HG02678 (cell line): ENCODE data around the gene FAM200C.
A peak's percentile ranks its signal among the peaks of the same experiment; 100 is the strongest.

Experiments
- ATAC-seq: cut with Tn5 transposase; IDR thresholded peaks from one replicate; pipeline ENCODE4 v1.9.1; 2021; ENCODE audit warnings: mild to moderate bottlenecking, moderate library complexity; ENCODE audit not compliant: unreplicated experiment

Gene FAM200C

GRCh38 chr5:160420331-160420610 is 20.4 kb upstream of the FAM200C start:
- ATAC-seq, result no peak

GRCh38 chr5:160419458-160420330 is 19.8 kb upstream of the FAM200C start:
- peak; percentile 38 for ATAC-seq

- peak; percentile 62 for ATAC-seq
These were observed 19.0 kb upstream of the FAM200C start, which contains the start of gene SLU7 for GRCh38 chr5:160418561-160419457. Gene SLU7, minus strand, starts transcription at chr5:160419081. Its CDS starts 3,787 bp downstream, at chr5:160415294.

DNA sequence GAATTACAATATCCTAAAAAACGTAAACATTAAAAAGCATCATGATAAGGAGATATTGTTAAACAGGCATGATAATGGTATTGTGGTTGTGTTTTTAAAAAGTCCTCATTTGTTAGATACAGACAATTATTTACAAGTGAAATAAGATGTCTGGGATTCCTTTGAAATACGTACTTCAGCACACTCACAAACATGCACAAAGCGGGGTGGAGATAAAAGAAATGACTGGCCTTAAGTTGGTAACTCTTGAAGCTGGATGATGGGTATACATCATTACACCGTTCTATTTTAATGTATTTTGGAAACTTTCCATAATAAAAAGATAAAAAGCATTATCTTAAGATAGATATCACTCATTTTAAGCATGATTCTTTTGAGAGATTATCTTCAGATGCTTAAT is 1.0 kb downstream of the FAM200C start:
- ATAC-seq, result no peak

GRCh38 chr5:160397492-160397891 is 2.4 kb downstream of the FAM200C start:
- ATAC-seq, result no peak

- ATAC-seq, result no peak
These were observed 4.7 kb downstream of the FAM200C start for GRCh38 chr5:160395111-160395510.

DNA sequence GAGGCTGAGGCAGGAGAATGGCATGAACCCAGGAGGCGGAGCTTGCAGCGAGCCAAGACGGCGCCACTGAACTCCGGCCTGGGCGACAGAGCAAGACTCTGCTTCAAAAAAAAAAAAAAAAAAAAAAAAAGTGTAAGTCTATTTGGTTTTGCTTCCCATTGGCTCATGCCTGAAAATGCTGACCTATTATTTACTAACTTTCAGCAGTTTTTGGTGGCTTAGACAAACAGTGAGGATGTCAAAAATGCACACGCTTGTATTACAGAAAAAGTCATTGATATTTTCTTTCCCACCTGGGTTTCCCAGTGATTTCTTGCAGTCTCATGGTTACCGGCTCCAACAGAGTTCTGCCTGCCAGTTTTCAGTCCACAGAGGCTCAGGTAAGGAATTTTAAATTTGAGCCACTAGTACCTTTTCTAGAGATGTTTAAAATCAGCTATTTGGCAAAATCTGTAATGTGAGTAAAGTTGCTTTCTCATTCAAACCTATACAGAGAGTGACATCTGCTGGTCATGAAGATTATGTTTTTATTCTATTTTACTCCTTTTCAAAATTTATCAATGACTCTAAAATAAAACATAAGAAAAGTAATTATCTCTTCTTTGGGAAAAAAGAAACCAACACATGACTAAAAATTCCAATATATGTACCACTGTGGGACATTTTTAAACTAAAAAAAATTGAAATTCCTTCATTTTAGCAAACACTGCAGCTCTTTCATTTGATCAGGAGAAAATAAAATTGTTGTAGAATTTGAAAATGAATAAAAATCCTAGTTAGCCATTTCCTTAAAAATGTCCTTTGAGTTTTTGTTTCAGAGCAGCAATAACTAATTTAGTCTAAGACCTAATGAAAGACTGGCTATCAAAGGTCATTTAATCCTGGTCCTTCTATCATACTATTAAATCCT is 8.8 kb downstream of the FAM200C start:
- no peak for ATAC-seq

DNA sequence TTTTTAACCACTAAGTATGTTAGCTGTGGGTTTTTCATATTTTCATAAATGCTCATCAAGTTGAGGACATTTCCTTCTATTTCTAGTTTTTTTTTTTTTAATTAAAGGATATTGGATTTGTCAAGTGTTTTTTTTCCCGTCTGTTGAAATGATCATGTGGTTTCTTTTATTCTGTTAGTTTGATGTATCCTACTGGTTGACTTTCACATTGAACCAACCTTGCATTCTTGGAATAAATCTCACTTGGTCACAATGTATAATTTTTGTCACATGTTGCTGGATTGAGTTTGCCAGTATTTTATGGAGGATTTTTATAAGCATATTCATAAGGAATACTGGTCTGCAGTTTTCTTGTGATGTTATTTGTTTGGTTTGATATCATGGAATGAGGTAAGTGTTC is 12.4 kb downstream of the FAM200C start:
- no peak for ATAC-seq

DNA sequence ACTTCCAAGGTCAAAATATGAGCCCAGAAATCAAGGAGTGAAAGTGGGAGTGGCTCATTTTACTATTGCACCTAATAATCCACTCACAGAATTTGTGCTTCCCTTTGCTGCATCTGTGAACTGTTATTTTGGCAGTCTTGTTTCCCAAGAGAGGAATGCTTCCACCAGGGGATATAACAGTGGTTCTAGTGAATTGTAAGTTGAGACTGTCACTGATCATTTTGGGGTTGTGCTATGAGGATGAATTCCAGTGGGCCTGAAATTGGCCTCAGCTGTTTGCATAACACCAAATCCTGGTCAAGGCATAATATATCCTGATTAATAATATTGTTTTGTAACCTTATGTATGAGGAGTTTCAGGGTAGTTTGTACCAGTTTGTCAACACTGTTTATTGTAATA is 14.4 kb downstream of the FAM200C start:
- ATAC-seq, result no peak

DNA sequence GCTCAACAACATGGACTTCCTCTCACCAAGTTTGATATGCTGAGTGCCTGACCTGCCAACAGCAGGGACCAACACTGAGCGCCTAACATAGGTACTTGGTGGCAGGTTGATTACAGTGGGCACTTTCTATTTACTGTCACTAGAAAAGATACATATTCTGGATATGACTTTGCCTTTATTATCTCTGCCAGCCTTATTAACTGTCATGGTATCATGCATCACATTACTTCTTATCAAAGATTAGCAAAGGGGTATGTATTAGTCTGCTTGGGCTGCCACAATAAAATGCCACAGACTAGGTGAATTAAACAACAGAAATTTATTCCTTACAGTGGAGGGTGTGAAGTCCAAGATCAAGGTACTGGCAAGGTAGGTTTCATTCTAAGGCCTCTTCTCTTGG is 15.2 kb downstream of the FAM200C start:
- ATAC-seq, result no peak

DNA sequence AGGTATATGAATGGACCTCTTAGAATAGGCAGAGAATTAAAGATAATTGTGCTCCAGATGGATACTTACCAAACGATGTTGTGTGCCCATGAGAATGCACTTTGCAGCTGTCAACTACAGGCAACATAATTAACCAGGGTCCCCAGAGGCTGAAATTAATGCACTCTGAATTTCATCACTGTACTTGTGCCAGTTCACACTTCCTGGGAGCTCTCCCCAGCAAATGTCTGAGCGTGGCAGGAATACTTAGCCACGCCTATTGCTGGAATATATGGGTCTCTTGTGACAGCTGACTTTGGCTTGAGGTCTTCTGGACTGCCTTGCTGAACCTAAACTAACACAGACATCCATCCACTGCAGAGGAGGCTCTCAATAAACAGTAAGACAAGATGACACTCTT is 17.5 kb downstream of the FAM200C start:
- ATAC-seq, result no peak

DNA sequence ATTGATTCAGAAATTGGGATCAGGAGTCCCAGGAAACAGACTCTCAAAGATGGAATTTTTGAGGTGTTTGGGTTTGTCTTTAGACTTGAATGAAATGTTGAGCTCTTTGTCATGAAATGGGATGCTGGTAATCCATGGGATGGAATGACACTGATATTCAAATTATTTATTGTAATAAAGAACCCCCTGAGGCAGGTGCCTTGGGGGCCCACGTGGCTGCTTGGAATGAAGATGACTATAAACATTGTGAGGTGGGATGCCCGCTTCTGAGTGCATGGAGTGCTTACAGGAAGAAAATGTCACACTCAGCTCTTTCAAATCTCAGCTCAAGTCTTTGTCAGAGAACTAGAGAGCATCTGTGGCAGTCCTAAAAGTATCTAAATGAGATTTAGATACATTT is 19.8 kb downstream of the FAM200C start:
- no peak for ATAC-seq

DNA sequence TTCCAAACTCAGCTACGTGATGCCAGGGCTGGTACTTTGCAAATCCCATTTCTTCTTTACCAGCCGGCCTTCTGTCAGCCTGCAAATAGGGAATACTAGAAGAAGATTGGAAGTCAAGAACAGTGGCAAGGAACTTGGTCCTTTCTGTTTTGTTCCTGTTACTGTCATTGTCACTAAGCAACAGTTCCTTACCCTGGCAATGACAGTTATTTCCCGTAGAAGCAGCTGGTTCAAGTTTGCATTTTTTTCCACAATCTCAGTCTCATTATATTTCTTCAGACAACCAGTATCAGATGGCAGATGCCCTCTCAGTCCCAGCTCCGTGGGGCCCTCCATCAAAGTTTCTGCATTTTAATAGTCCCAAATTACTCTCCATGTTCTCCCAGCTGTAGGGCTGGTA is 20.3 kb downstream of the FAM200C start:
- no peak for ATAC-seq

DNA sequence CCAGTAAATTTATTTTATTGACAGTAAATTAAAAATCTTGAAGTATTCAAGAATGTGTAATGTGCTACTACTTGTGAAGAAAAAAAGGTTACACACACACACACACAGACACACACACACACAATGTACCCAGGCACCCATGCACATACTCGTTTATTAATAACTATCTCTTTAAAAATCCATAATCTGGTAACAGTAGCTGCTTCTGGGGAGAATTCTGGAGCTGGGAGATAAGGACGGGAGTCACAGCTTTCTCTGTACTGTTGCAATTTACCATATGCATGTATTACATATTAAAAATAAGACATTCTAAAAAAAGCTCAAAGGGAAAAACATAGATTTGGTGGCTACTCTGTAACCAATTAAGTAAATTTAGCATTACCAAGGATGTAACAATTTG is 21.5 kb downstream of the FAM200C start:
- no peak for ATAC-seq

DNA sequence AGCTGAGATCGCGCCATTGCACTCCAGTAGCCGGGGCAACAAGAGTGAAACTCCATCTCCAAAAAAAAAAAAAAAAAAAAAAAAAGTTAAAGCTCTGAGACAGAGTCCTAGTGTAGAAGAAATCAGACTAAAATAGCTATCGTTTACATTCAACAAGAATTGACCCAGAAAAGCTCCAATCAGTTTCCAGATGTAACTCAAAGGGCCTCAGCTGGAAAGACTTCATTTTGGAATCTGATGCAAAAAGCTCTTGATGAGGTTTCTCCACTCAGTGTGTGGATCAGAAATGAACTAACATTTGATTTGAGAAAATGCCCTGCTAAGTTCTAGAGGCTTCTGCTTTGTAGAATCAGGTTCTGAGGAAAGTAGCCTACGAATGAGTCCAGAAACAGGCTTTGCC is 22.2 kb downstream of the FAM200C start:
- ATAC-seq, result no peak

DNA sequence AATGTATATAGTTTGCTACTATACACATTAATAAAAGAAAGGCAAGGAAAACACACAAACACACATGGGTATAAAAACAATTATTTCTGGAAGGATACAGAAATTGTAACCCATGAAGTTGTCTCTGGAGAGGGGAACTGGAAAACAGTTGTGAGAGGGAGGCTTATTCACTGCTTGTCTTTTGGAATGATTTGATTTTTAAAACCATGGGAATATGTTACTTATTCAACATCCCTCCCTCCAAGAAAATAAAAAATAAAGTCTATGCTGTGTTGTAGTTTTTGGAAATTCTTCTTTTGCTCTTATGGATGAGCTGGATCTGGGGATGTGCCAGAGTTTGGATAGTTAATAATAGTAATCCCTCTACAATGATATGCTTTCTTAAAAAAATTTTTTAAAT is 23.4 kb downstream of the FAM200C start:
- no peak for ATAC-seq

DNA sequence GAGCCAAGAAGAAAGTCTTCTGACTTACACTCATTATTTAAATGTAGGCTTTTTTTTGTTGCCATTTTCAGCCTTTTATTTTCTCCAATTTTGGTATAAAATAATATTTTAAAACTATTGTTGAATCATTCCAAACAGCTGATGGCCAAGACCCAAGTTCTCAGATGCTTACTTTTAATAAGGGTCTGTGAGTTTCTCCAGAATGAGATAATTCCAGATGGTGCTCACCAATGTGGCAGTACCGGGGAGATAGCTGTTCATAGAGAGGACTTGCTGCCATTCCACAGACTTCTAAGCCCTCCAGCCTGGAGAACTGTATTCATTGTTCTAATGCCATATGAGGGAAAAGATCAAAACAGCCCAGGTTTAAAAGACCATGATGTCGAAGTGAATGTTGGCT is 24.2 kb downstream of the FAM200C start:
- ATAC-seq, result no peak

- ATAC-seq, result no peak
These were observed 24.7 kb downstream of the FAM200C start for GRCh38 chr5:160375166-160375565.

DNA sequence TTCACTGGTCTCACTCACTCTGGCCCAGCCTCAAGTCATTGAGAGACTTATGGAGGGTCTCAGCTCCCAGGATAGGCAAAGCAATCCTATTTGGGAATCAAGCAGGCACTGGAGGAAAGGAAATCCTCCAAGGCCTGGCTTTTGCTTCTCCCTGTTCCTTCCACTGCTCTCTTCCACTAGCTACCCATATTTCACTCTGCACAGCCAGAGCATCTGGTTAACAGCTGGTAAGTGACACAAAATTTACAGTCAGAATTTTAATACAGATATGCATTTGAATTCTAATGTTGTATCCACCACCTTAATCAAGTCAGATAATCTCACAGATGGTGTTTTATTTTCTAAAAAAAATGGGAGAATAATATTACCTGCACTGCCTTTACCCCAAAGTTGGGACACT is 28.6 kb downstream of the FAM200C start:
- no peak for ATAC-seq

DNA sequence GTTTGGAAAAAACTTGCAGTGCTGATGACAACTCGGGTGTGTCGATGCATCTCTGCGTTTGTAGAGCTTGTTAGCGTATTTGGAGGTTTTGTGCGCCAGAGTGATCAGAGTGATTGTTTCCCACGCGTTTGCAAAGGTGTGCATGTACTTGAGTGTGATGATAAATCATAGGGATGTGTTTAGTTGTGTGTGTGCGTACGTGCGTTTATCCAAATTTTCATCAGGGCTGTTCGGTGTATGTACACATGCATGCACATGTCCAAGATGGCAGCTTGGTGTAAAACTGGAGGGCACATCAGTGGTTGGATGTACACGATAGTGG is 29.2 kb downstream of the FAM200C start:
- no peak for ATAC-seq

GRCh38 chr5:160369990-160370712 is 29.7 kb downstream of the FAM200C start, which contains the start of gene C1QTNF2:
Gene C1QTNF2, minus strand, starts transcription at chr5:160370626. Its CDS starts 15,615 bp downstream, at chr5:160355011.
- ATAC-seq, result no peak
